IPS-20b (cell line): ENCODE measurements around the gene TOM1.
"Not testable (repeated sequence)": the region's sequence is repeated elsewhere in the genome, so short reads cannot be mapped to it uniquely, and the experiment has no call there.

Experiments used
- H3K27ac ChIP-seq: one replicate; pipeline ENCODE4 v1.5.1; 2013; ENCODE audit warnings: low read length
- H3K27me3 ChIP-seq: 2 replicates; pipeline ENCODE4 v1.6.1; 2013; ENCODE audit warnings: mild to moderate bottlenecking, low read length, inconsistent platforms; ENCODE audit not compliant: insufficient read depth
- H3K36me3 ChIP-seq: 2 replicates; pipeline ENCODE4 v1.6.1; 2013; ENCODE audit warnings: low read depth, mild to moderate bottlenecking, inconsistent platforms, low read length, moderate library complexity; ENCODE audit not compliant: insufficient read depth
- H3K4me1 ChIP-seq: 2 replicates; pipeline ENCODE4 v1.6.1; 2013; ENCODE audit warnings: mild to moderate bottlenecking, control low read depth, inconsistent platforms, low read length, moderate library complexity; ENCODE audit not compliant: insufficient read depth
- H3K4me3 ChIP-seq: 2 replicates; pipeline ENCODE4 v1.5.1; 2013; ENCODE audit warnings: mild to moderate bottlenecking, low read length, inconsistent platforms
- H3K9ac ChIP-seq: 2 replicates; pipeline ENCODE4 v1.6.1; 2013; ENCODE audit warnings: low read depth, mild to moderate bottlenecking, inconsistent platforms, low read length, moderate library complexity
- H3K9me3 ChIP-seq: 2 replicates; pipeline ENCODE4 v1.6.1; 2013; ENCODE audit warnings: mild to moderate bottlenecking, low read depth, low read length, inconsistent platforms; ENCODE audit not compliant: insufficient read depth

Gene TOM1

DNA sequence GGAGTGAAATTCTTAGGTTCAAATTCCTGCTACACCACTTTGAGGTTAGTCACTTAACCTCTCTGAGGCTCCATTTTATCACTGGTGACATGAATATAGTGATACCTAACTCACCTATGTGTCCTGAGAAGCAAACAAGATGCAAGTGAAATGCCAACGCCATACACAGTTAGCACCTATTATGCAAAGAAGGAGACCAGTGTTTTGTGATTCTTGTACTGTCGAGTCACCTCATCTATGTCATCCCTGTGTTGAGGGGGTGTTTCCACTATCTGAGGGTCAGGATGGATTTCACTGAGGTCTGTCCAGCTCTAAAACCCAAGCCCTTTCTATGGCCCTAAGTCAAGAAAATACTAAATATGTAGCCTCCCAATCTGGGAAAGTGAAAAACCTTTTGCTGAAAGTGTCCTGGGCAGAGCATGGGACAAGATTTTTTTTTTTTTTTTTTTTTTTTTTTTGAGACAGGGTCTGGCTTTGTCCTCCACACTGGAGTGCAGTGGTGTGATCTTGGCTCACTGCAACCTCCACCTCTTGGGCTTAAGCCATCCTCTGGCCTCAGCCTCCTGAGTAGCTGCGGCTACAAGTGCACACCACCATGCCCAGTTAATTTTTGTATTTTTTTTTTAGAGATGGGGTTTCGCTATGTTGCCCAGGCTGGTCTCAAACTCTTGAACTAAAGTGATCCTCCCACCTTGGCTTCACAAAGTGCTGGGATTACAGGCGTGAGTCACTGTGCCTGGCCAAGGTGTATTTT is 95.3 kb downstream of the TOM1 start:
- H3K27ac ChIP-seq, result no peak overlapping the region

GRCh38 chr22:35396622-35397021 is 96.9 kb downstream of the TOM1 start:
- H3K27ac ChIP-seq, H3K27me3 ChIP-seq, H3K9me3 ChIP-seq, H3K4me1 ChIP-seq, H3K4me3 ChIP-seq: not testable (repeated sequence)
- H3K9ac ChIP-seq, result peak overlapping the region; percentile 2; the same call in 1 of the 2 replicates
- peaks cover 18% of the 10 kb centered on the region for H3K36me3 ChIP-seq

More for the DNA sequence above, 95.3 kb downstream of the TOM1 start:
- no peak overlapping the region for H3K4me3 ChIP-seq
- H3K9me3 ChIP-seq, result no peaks in the 10 kb centered on the region
- no peaks in the 10 kb centered on the region; the same call in 1 of the 2 replicates for H3K4me1 ChIP-seq
- H3K9ac ChIP-seq, result no peak overlapping the region
- no peaks in the 10 kb centered on the region for H3K27me3 ChIP-seq
- peaks cover 19% of the 10 kb centered on the region for H3K36me3 ChIP-seq

DNA sequence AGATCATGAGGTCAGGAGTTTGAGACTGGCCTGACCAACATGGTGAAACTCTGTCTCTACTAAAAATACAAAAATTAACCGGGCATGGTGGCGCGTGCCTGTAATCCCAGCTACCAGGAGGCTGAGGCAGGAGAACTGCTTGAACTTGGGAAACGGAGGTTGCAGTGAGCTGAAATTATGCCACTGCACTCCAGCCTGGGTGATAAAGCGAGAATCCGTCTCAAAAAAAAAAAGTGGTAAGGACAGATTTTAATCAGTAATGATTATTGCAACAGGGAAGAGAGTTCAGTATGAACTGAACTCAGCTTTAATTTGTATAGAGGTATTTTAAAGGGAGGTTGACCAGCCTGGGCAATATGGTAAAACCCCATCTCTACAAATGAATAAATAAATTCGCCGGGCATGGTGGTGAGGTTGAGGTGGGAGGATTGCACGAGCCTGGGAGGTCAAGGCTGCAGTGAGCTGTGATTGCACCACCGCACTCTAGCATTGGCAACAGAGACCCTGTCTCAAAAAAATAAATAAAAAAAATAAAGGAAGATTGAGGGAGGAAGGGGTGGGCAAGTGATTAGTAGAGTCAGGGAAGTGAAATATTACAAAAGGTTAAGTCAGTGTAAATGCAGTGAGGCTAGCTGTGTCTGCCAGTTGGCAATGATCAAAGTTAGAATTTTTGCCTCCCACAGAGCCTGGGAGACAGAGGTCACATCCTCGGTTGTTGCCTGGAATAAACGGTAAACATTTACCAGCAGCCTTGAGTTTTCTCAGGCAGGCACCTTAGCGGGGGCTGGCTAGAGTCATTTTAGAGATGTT is 97.6 kb downstream of the TOM1 start:
- Histone ChIP-seq H3K9me3 (no peaks in the 10 kb centered on the region), H3K9ac (no peak overlapping the region), H3K4me3 (no peak overlapping the region), H3K27ac (no peak overlapping the region), H3K4me1 (peaks cover 11% of the 10 kb centered on the region), H3K36me3 (peaks cover 21% of the 10 kb centered on the region), H3K27me3 (no peaks in the 10 kb centered on the region)
